ENCODE results near the gene CCS. TPM values are rescaled to one million over a fixed set of nuclear protein-coding genes. Genes with fewer than 3 reads are reported as not detected.
"Not testable (repeated sequence)": the region's sequence is repeated elsewhere in the genome, so short reads cannot be mapped to it uniquely, and the experiment has no call there.

Gene CCS, protein sequence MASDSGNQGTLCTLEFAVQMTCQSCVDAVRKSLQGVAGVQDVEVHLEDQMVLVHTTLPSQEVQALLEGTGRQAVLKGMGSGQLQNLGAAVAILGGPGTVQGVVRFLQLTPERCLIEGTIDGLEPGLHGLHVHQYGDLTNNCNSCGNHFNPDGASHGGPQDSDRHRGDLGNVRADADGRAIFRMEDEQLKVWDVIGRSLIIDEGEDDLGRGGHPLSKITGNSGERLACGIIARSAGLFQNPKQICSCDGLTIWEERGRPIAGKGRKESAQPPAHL
- 28.3 and 54.4 TPM in 2 replicates for total RNA-seq (ENCODE audit: low replicate concordance)

DNA sequence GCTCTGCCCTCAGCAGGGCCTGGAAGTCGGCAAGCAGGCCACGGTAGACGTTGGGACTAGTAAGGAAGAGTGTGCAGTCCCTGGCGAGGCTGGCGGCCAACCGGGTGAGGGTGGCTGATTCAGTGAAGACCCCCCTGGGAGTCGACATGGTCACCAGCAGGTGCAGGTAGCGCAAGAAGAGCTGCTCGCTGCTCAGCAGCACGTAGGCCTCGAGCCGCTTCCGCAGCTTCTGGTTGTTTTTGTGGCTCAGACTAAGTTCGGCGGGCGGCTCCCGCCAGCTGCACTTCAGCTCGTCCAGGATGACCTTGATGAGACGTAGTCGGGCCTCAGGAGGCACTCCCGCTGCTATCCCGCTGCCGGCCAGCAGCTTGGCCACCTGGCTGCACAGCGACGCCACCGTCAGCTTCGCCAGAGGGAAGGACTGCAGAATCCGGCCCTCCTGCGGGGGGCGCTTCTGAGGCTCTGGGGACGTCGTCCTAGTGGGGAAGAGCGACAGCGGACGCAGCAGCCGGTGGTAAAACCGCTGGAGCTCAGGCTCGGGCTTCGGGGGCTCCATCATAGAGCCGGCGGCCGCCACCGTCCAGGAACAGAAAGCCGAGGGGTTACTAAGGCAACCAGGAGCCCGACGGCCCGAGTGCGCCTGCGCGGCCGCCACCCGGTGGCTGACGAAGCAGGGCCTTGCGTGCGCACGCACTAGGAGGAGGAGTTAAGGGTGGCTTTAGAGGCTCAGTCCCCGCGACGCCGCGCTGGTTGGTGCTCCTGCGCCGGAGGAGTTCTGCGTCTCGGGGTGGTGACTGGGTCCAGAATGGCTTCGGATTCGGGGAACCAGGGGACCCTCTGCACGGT lies at the start of gene CCS, which contains the start of gene CCDC87:
TSS of gene CCS (plus strand) at position 729 of the 846 bp plus-strand sequence. CDS start at position 806, 77 bp downstream.
TSS of gene CCDC87 (minus strand) at position 607 of the 846 bp plus-strand sequence. CDS start at position 559, 48 bp downstream.
- peak within 1 kb of the TSS; percentile 84 for H3K4me3 ChIP-seq (ENCODE audit: low read depth, low read length)
- TF ChIP-seq, protein P1, sequence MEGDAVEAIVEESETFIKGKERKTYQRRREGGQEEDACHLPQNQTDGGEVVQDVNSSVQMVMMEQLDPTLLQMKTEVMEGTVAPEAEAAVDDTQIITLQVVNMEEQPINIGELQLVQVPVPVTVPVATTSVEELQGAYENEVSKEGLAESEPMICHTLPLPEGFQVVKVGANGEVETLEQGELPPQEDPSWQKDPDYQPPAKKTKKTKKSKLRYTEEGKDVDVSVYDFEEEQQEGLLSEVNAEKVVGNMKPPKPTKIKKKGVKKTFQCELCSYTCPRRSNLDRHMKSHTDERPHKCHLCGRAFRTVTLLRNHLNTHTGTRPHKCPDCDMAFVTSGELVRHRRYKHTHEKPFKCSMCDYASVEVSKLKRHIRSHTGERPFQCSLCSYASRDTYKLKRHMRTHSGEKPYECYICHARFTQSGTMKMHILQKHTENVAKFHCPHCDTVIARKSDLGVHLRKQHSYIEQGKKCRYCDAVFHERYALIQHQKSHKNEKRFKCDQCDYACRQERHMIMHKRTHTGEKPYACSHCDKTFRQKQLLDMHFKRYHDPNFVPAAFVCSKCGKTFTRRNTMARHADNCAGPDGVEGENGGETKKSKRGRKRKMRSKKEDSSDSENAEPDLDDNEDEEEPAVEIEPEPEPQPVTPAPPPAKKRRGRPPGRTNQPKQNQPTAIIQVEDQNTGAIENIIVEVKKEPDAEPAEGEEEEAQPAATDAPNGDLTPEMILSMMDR (IDR thresholded peaks at IDR 0.05; ENCODE audit: insufficient read depth, low read length), result peak; percentile 63
- DNase-seq (ENCODE audit: low read depth), result peak; percentile 94

DNA sequence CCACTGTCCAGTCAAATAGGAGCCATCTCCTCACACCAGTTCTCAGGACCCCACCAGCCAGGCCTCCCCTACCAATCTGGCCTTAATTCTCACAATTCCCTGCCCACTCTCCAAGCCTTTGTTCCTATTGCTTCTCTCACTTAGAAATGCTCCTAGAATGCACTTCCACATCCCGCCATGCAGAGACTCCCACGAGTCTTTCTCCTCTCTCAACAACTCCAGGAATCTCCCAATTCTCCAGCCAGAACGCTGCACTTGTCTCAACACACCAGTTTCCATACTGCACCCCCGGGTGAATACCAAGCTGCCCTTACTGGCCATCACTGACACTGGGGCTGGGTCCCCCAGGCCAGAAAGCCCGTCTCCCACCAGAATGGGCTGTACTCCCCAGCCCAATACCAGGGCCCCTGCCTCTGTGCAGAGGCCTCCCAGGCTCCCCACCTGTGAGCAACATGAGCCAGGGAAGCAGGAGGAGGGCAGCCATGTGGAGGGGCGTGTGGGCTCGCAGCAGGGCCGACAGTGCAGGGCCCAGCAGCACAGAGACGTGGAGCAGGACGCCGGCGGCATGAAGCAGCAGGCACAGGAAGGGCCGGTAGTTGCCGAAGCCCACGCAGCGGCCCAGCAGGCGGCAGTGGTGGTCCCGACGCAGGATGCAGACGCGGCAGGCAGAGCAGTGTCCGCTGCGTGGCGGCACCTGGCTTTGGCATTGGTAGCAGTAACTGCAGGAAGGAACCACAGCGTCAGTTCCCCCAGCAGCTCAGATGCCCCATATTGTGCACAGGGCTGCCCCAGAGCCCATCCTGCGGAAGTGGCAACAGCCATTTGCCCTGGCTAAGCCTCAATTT lies 49.5 kb upstream of the CCS start:
- TF ChIP-seq, protein P1 (IDR thresholded peaks at IDR 0.05; ENCODE audit: insufficient read depth, low read length), result peak; percentile 64
- peak; percentile 29 for DNase-seq (ENCODE audit: low read depth)
- peak overlapping the region; percentile 28 for H3K4me3 ChIP-seq (ENCODE audit: low read depth, low read length)

DNA sequence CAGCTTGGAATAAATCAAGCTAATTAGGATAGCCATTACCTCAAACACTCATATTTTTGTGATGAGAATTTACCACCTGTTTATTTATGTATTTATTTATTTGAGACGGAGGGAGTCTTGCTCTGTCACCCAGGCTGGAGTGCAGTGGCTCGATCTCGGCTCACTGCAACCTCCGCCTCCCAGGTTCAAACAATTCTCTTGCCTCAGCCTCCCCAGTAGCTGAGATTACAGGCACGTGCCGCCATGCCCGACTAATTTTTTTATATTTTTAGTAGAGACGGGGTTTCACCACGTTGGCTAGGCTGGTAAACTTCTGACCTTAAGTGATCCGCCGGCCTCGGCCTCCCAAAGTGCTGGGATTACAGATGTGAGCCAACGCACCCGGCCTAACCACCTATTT lies 48.0 kb upstream of the CCS start:
- DNase-seq (ENCODE audit: low read depth), result not testable (repeated sequence)
- H3K4me3 ChIP-seq (ENCODE audit: low read depth, low read length), result peak overlapping the region; percentile 78

DNA sequence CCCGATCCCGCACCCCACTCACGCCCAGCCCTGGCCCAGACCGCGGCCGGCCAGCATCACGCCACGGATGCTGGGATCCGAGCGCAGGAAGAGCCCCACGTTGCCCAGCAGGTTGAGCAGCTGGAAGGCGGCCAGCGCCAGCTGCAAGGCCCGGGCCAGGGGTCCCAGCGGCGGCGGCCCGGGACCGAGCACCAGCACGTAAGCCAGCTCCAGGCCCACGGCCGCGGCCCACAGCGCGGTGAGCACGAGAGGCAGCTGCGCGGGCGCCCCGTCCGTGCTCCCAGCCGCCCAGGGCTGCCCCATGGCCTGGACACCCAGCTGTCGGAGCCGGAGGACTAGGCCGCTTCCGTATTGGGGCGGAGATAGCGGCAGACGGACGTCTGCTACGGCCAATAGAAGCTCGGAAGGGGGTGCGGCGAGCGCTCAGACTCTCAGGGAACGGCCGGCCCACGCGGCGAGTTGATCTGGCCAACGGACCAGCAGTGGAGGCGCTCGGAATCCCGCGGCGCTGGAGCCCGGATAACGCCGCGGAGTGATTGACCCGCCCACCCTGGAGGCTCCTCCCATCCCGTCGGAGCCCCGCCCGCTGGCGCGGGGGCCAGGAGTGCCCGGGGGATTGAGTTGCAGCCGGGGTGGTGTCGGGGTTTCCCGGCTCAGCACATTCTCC lies 47.2 kb upstream of the CCS start, which contains the start of gene ZDHHC24:
TSS of gene ZDHHC24 (minus strand) at position 348 of the 667 bp plus-strand sequence. CDS start at position 303, 45 bp downstream.
- TF ChIP-seq, protein P1 (IDR thresholded peaks at IDR 0.05; ENCODE audit: insufficient read depth, low read length), result no peak
- DNase-seq (ENCODE audit: low read depth), result peak; percentile 96
- H3K4me3 ChIP-seq (ENCODE audit: low read depth, low read length), result peak within 1 kb of the TSS; percentile 78

DNA sequence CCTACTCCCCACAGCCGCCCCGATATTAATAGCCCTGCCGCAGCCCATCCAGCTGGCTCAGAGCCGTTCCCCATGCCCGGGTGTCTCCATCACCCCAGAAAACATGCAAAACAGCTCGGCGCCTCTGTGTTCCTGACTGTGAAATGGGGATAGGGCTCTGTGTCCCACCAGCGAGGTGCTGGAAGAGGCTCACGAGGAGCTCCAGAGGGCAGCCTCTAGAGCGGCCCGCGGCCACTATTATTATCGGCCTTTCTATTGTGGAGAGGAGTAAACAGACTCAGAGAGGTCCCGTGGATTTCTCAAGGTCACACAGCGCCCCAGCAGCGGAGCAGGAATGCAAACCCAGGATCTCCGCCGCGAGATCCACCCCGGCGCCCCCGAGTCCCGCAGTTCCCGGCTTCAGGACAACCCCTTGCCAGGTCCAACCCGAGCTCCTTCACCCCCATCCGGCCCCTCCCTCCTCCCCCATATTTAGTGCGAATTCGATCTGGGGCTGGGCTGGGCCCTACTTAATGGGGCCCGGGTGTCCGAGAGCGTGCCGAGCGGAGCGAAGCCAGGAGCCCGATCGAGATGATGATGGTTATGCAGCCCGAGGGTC lies 46.5 kb upstream of the CCS start, which contains the start of gene ACTN3:
TSS of gene ACTN3 (plus strand) at position 536 of the 598 bp plus-strand sequence. CDS start at position 571, 35 bp downstream.
- peak within 1 kb of the TSS; percentile 78 for H3K4me3 ChIP-seq (ENCODE audit: low read depth, low read length)
- DNase-seq (ENCODE audit: low read depth), result peak; percentile 6
- TF ChIP-seq, protein P1 (IDR thresholded peaks at IDR 0.05; ENCODE audit: insufficient read depth, low read length), result no peak

DNA sequence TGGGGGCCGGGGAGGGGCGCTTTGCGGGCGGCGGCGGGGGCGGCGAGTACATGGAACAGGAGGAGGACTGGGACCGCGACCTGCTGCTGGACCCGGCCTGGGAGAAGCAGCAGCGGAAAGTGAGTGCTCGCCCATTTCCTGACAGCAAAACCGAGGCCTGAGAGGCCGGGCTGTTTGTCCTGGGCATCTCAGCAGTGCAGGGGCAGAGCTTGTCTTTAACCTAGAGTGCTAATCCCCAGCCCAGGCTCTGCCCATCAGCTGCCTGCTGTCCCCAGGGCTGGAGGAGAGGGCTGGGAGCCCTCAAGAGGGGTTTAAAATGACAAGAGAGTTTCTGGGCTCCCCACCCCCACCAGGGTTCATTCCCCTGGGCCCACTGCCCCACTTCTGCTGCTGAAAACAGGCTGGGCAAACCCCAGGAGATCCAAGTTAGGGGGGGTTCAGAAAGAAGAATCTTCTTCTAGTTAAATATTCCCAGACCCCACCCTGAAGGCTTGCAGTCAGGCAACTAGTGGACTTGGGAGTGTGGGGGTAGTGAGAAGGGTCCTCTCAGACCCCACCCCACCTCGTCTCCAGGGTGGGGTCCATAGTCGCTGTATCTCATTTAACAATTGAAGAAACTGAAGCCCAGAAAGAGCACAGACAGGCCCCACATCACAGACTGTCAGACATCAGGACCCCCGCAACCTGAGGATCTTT lies 45.9 kb upstream of the CCS start:
- TF ChIP-seq, protein P1 (IDR thresholded peaks at IDR 0.05; ENCODE audit: insufficient read depth, low read length), result no peak
- no peak for DNase-seq (ENCODE audit: low read depth)
- H3K4me3 ChIP-seq (ENCODE audit: low read depth, low read length), result no peak overlapping the region
